GDM1 (cell line): ENCODE data around the gene TRAPPC2B.
A peak's percentile ranks its signal among the peaks of the same experiment; 100 is the strongest.
"Not testable (repeated sequence)": the region's sequence is repeated elsewhere in the genome, so short reads cannot be mapped to it uniquely, and the experiment has no call there.

Experiments used
- DNase-seq: peaks from one replicate; lab custom pipeline; 2025; lab: John Stamatoyannopoulos, UW

Gene TRAPPC2B

DNA sequence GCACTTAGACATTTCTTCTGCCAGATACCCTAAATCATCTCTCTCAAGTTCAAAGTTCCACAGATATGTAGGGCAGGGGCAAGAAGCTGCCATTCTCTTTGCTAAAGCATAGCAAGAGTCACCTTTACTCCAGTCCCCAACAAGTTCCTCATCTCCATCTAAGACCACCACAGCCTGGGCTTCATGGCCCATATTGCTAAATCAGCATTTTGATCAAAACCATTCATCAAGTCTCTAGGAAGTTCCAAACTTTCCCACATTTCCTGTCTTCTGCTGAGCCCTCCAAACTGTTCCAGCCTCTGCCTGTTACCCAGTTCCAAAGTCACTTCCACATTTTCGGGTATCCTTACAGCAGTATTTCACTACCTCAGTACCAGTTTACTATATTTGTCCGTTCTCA is 11.3 kb downstream of the TRAPPC2B start:
- not testable (repeated sequence) for DNase-seq

- no peak for DNase-seq
Measured at GRCh38 chr19:57376151-57376550, 12.8 kb downstream of the TRAPPC2B start.

GRCh38 chr19:57377498-57378146 is 14.3 kb downstream of the TRAPPC2B start:
- no peak for DNase-seq

DNA sequence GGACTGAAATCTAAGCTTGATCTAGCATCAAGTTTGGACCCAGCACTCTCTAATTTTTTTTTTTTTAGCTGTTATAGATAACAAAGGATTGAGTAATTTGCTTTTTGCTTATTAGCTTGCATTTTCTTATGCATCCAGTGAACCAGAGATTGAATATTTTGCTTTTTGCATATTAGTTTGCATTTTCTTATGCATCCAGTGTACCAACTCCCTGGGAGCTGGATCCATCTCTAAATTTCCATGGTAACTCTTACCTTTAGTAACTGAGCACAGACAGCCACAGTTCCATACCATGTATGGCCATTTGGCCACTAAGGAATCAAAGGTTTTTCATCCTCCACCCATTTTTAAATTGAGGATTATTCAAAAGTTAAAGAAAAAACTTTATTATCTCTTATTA is 17.6 kb downstream of the TRAPPC2B start:
- DNase-seq: no peak

GRCh38 chr19:57382806-57383488 is 19.6 kb downstream of the TRAPPC2B start:
- no peak for DNase-seq

DNA sequence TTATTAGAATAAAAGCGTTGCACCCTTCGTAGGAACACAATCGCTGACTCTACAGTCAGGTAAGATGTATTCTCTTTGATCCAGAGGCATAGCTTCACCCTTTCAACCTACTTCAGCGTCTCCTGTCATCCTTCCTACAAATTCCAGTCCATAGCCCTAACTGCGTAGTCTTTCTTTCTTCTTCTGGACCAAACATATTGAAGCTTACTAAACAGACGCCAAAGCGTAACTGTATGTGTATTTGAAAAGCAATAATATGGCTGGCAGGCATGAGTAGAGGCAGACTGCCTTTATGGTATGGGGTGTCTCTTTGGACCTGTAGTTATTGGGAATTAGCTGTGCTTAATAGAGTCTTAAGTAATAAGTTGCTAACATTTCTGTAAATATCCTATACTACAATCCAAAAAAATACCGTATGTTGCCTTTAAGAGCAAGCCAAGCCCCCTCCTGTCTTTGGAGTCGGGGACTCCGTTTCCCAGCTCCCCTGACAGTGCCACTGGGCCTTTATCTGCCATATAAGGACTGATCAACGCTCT is 25.9 kb downstream of the TRAPPC2B start:
- DNase-seq: no peak

GRCh38 chr19:57389730-57390598 is 26.6 kb downstream of the TRAPPC2B start, which contains the start of gene ZNF548:
Gene ZNF548 (plus strand): TSS chr19:57389854. CDS start chr19:57390100, 246 bp downstream.
- DNase-seq: peak; percentile 98

- DNase-seq: no peak
Measured at GRCh38 chr19:57395710-57396109, 32.4 kb downstream of the TRAPPC2B start.

- no peak for DNase-seq
Measured at GRCh38 chr19:57398868-57399267, 35.5 kb downstream of the TRAPPC2B start.

DNA sequence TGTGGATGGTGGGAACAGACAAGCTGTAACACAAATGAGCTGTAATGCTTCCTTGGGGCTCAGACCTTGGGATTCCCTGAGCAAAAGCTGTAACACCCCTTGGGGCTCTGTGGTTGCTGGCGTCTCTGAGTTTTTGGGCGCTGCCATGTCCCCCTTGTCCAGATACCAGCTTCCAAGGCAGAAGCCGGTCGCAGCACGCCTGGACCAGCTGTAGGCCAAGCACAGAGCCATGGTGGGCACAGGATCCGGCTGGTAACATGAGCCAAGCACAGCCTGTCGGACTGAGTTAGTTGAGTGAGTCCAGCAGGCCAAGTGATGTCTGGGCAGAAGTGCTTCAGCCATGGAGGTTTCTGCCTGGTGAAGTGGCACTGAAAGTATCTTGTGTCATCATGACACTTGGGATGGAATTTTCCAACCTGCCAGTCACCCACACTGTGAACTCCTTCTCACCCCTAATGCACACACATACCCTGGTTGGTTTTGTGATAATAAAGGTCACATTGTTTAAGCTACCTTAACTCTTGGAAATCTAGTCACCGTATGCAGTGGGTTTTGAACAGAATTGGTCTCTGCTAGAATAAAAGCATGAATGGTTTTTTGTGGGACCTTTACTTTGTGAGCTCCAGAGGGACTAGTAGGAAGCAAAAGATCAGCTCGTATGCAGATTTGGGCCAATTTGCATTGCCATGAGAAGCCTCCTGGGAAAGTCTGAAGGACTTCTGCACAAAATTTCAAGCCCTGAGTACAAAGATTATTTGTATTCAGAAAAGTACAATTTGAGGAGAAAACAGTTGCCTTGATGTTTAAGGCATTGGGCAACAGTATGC is 40.6 kb downstream of the TRAPPC2B start:
- no peak for DNase-seq

GRCh38 chr19:57406516-57407123 is 43.3 kb downstream of the TRAPPC2B start:
- DNase-seq: peak; percentile 12

GRCh38 chr19:57410877-57411671 is 47.7 kb downstream of the TRAPPC2B start, which contains the start of gene ZNF17:
Gene ZNF17 (plus strand): TSS chr19:57411161. CDS start chr19:57413616, 2,455 bp downstream.
- DNase-seq: peak; percentile 83
